SU-DHL-6 (cell line): ENCODE results near the gene FASTKD3.

ENCODE experiments used
- H2AFZ ChIP-seq: fragments of 200-600 bp; sonication (generic); 2 replicates; pipeline ENCODE4 v1.6.1; 2014; ENCODE audit warnings: low read depth, mild to moderate bottlenecking, moderate library complexity, mixed read lengths, antibody characterized with exemption, low read length; ENCODE audit not compliant: severe bottlenecking
- H3F3A ChIP-seq: fragments of 200-600 bp; shearing (Covaris generic); 2 replicates; pipeline ENCODE4 v1.6.0; 2016; ENCODE audit warnings: antibody characterized with exemption, mild to moderate bottlenecking; ENCODE audit not compliant: insufficient read depth
- H3K27ac ChIP-seq: fragments of 200-600 bp; sonication (generic); 2 replicates; pipeline ENCODE4 v1.5.1; 2016; ENCODE audit warnings: low read depth, mild to moderate bottlenecking, low read length, moderate library complexity, mixed read lengths
- H3K27me3 ChIP-seq: fragments of 200-600 bp; sonication (generic), shearing (Covaris generic); 2 replicates; pipeline ENCODE4 v1.6.0; 2014; ENCODE audit warnings: mild to moderate bottlenecking, low read length
- H3K36me3 ChIP-seq: fragments of 200-600 bp; sonication (generic); 2 replicates; pipeline ENCODE4 v1.6.1; 2014; ENCODE audit warnings: mild to moderate bottlenecking, low read length, mixed read lengths
- H3K4me2 ChIP-seq: fragments of 300-600, 200-600 bp; shearing (Covaris generic), sonication (generic); 2 replicates; pipeline ENCODE4 v1.6.0; 2014; ENCODE audit warnings: low read length, low read depth, mild to moderate bottlenecking; ENCODE audit not compliant: poor library complexity, severe bottlenecking
- H3K4me3 ChIP-seq: fragments of 200-600 bp; sonication (generic); 2 replicates; pipeline ENCODE4 v1.5.1; 2014; ENCODE audit warnings: antibody characterized with exemption, low read length, mild to moderate bottlenecking, mixed read lengths; ENCODE audit not compliant: insufficient read depth, poor library complexity, severe bottlenecking
- H3K79me2 ChIP-seq: fragments of 200-600 bp; sonication (generic); 2 replicates; pipeline ENCODE4 v1.6.1; 2014; ENCODE audit warnings: mild to moderate bottlenecking, low read length, moderate library complexity; ENCODE audit not compliant: insufficient read depth
- H3K9ac ChIP-seq: fragments of 200-600 bp; sonication (generic); 2 replicates; pipeline ENCODE4 v1.7.0; 2014; ENCODE audit warnings: mild to moderate bottlenecking, low read length
- H3K9me2 ChIP-seq: fragments of 200-600 bp; sonication (generic); replicated peaks from 2 replicates; pipeline ENCODE4 v1.6.1; 2014; ENCODE audit warnings: low read length; ENCODE audit not compliant: insufficient read depth
- H3K9me3 ChIP-seq: fragments of 200-600 bp; sonication (generic); 2 replicates; pipeline ENCODE4 v1.6.1; 2014; ENCODE audit warnings: low read length, mixed read lengths; ENCODE audit not compliant: insufficient read depth
- H4K20me1 ChIP-seq: fragments of 200-600 bp; sonication (generic); 2 replicates; pipeline ENCODE4 v1.6.1; 2014; ENCODE audit warnings: low read depth, mild to moderate bottlenecking, antibody characterized with exemption, low read length, moderate library complexity, mixed read lengths
- CTCF ChIP-seq: fragments of 200-600 bp; sonication (generic); IDR thresholded peaks from one replicate; pipeline ENCODE4 v1.5.1; 2017; ENCODE audit warnings: antibody characterized with exemption, mild to moderate bottlenecking, low read length, moderate library complexity; ENCODE audit not compliant: insufficient read depth, poor library complexity, severe bottlenecking
- EZH2phosphoT487 ChIP-seq: fragments of 200-600 bp; sonication (generic), shearing (Covaris generic); conservative IDR thresholded peaks from 2 replicates; pipeline ENCODE4 v1.6.1; 2018; ENCODE audit warnings: mild to moderate bottlenecking, antibody characterized with exemption, low read length, moderate library complexity, mixed read lengths

Gene FASTKD3

GRCh38 chr5:7823594-7823993 is 45.2 kb downstream of the FASTKD3 start:
- Histone ChIP-seq H3K4me3 (no peak overlapping the region), H2AFZ (no peak overlapping the region), H3K27me3 (no peaks in the 10 kb centered on the region), H4K20me1 (no peaks in the 10 kb centered on the region), H3K36me3 (no peaks in the 10 kb centered on the region), H3K9me3 (no peaks in the 10 kb centered on the region), H3K27ac (no peak overlapping the region), H3K79me2 (no peaks in the 10 kb centered on the region), H3K9me2 (no peaks in the 10 kb centered on the region), H3K4me2 (no peak overlapping the region), H3F3A (no peaks in the 10 kb centered on the region), H3K9ac (no peak overlapping the region)
- no peak for TF ChIP-seq EZH2phosphoT487
- TF ChIP-seq CTCF, result no peak

GRCh38 chr5:7822449-7822848 is 46.4 kb downstream of the FASTKD3 start:
- Histone ChIP-seq H3K4me3 (no peak overlapping the region), H3K9ac (no peak overlapping the region), H3K9me2 (no peaks in the 10 kb centered on the region), H4K20me1 (no peaks in the 10 kb centered on the region), H3K36me3 (no peaks in the 10 kb centered on the region), H3K4me2 (no peak overlapping the region), H2AFZ (no peak overlapping the region), H3K9me3 (no peaks in the 10 kb centered on the region), H3K27me3 (no peaks in the 10 kb centered on the region), H3F3A (no peaks in the 10 kb centered on the region), H3K27ac (no peak overlapping the region), H3K79me2 (no peaks in the 10 kb centered on the region)
- TF ChIP-seq EZH2phosphoT487 (no peak), CTCF (no peak)

GRCh38 chr5:7816535-7816901 is 52.3 kb downstream of the FASTKD3 start:
- Histone ChIP-seq H3K9ac (no peak overlapping the region), H3K27me3 (no peaks in the 10 kb centered on the region), H4K20me1 (no peaks in the 10 kb centered on the region), H3K9me2 (no peaks in the 10 kb centered on the region), H3K36me3 (no peaks in the 10 kb centered on the region), H2AFZ (no peak overlapping the region), H3K79me2 (no peaks in the 10 kb centered on the region), H3K4me3 (no peak overlapping the region), H3K4me2 (no peak overlapping the region), H3K9me3 (no peaks in the 10 kb centered on the region), H3F3A (no peaks in the 10 kb centered on the region), H3K27ac (no peak overlapping the region)
- TF ChIP-seq CTCF (no peak), EZH2phosphoT487 (no peak)
